HG03354 (cell line): ENCODE results near the gene CTPS1.

Source experiments
- ATAC-seq: cut with Tn5 transposase; IDR thresholded peaks from one replicate; pipeline ENCODE4 v1.9.1; 2021; ENCODE audit warnings: mild to moderate bottlenecking; ENCODE audit not compliant: unreplicated experiment, poor library complexity, severe bottlenecking

CTPS1 gene

GRCh38 chr1:41051022-41051421 is 71.5 kb downstream of the CTPS1 start:
- no peak for ATAC-seq

GRCh38 chr1:41053316-41053715 is 73.8 kb downstream of the CTPS1 start:
- no peak for ATAC-seq

- no peak for ATAC-seq
These were observed 77.4 kb downstream of the CTPS1 start for GRCh38 chr1:41056907-41057306.
